ENCODE results near the gene STPG1.

The STPG1 gene

DNA sequence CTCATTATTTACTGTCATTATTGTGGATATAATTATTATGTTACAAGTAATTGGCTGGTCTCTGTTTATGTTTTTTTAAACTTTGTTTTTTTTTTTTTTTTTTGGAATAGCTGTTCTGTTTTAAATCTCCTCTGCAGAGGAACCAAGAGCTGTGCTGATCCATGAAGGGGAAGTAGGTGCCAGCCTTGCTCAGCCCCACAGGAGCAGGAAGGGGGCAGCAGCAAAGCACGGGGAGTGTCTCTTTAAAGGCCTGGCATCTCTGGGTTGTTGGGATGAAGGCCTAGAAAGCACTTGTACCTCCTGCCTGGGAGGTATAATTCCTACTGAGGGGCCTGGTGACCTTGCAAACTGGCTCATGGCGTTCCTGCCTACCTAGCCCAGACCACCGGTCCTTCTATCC is 96.9 kb downstream of the STPG1 start:
- no peak for DNase-seq

DNA sequence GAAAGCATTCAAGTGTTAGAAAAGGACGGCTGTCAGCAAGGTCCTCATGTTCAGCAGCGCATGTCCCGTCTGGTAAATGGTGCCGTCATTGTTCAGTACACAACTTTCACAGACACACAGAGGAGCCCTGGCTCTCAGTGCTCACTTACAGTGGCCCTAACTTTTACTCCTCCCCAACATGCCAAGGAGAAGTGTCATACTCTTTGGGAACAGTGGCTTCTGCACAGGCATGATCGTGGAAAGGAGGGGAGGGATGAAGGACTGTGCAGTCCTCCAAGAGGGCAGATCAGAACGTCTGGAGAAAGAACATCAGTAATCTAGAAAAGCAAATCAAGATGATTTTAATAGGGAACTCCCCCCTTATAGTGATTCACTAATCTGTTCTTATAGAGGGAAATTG is 98.2 kb downstream of the STPG1 start:
- DNase-seq = no peak

DNA sequence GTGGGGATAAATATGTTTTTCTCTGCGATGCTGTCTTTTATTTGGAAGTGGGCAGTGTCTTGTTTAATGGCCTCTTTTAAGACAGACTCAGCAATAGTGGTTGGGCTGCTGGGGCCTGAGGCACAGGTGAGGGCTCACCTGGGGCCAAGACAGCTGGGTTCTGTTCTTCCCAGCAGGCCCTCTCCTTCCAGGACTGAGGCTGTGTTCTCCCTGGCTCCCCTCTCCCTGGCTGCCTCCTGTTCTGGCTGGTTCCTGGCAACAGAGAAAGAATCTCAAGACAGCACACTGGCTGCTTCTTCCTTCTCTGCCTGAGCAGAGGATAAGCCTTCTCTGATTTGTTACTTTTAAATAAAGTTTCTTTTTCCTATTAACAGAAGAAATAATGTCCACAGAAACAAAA is 101.8 kb downstream of the STPG1 start:
- DNase-seq = no peak

DNA sequence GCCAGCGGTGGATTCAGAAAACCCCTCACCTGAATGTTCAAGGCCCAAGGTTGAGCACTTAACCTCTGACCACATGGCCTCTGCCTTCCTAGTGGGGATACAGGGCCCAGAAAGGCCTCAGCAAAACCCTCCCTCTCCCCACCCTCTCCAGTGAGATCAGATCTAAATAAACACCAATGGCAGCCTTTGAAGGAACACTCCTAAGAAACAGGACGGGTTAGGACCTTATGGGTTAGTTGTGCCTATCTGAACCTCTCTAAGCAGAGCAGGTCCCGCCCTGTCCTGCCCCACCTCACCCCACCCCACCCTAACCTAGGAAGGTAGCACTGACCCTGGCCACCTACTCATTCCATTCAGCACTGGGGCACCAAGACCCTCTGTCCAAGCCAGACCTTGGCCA is 102.3 kb downstream of the STPG1 start:
- no peak for DNase-seq

DNA sequence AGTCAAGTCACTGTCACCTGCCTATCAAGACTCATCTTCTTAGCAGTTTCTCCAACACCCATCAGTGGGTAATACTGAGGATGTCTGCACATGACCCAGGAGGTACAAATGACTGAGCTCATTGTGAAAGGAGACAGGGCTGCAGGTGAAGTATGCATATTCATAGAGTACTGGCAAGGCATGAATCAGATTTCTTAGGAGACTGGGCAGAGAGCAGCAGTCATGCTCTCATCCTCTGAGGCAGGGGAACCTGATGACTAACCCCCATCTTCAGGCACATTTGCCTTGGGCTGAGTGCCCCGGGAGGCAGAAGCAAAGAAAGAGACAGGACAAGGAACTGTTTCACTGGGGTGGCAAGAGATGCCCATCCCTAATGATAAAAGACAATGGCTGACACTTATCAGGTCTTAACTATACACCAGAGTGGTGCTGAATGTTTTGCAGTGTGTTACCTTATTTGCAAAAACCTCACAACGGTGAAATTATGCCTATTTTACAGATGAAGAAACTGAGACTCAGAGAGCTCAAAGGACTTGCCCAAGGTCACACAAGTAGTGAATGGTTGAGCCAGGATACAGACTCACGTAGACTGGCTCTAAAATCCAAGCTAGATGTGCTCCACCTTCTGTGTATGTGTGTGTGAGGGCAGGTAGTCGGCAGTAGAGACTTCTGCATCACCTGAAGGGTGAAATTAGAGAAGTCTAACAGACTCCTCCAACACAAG is 103.7 kb downstream of the STPG1 start:
- no peak for DNase-seq

DNA sequence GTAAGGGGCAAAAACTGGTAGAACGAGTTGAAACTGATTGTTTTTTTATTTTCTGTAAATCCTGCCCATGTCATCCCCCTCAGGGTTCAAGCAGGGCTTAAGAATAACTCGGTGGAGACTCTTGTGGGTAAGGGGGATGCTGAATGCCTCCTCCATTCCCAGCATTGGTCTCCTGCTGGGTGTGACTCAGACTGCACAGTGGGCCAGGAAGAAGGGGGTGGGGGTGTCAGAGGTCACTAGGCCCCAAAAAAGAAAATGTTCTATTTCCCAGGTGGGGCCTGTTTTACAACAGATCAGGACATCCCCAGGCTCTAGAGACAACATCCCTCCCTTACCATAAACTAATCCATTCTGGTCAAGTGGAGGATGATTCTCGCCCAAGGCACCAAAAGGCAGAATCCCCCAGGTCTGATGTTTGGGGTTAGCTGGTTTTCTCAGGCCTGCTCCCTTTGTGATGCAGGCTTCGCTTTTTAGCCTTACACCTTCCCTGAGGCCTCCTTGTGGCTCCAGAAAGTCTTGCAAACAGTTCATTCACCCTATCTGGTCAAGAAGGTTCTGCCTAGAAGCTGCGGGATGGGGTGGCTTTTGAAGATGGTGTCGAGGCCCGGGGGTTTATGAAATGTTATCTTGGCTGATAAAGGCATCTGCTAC is 105.1 kb downstream of the STPG1 start:
- no peak for DNase-seq

Measured in NCI-H1092 treated with DMSO at 0.1 percent for 48 hours (cell line).